Pancreas (tissue), 10 donors: Measurements from ENCODE around the gene PYCR2. TPM values are rescaled to one million over a fixed set of nuclear protein-coding genes. Genes with fewer than 3 reads are reported as not detected.

Experiments used
- ATAC-seq, 4 donors: fragments of 200-7000 bp; cut with Tn5 transposase; one replicate each; pipeline versions ENCODE4 v1.8.0 to v1.9.1; 2020; ENCODE audit warnings: mild to moderate bottlenecking in 4 of 4, moderate library complexity in 4 of 4
- DNase-seq, 6 donors: peaks; one replicate each; pipeline ENCODE4 v3.0.0-alpha.2; 2020
- FAIRE-seq: peaks from 2 replicates; lab custom pipeline; 2012; peaks lifted over from hg19 to GRCh38; lab: Jason Lieb, UNC
- H3K27ac ChIP-seq, 4 donors: fragments of 200-600 bp; sonication (generic); 1 replicate in 3 of 4; 2 replicates in 1 of 4; pipeline versions ENCODE4 v1.5.0 to v1.8.0; 2020
- H3K27me3 ChIP-seq, 4 donors: fragments of 200-600 bp; one replicate each; pipeline ENCODE4 v1.8.0; 2021
- H3K36me3 ChIP-seq, 3 donors: fragments of 200-600 bp; sonication (generic) in 1 of 3; one replicate each; pipeline versions ENCODE4 v1.5.0 to v1.8.0; 2020 to 2021
- H3K4me1 ChIP-seq, 3 donors: fragments of 200-600 bp; one replicate each; pipeline ENCODE4 v1.8.0; 2021
- H3K4me3 ChIP-seq, 4 donors: fragments of 200-600 bp; sonication (generic) in 2 of 4; one replicate each; pipeline versions ENCODE4 v1.5.0 to v1.8.0; 2020 to 2021
- H3K9me3 ChIP-seq, 4 donors: fragments of 200-600 bp; one replicate each; pipeline ENCODE4 v1.8.0; 2021
- WGBS, 2 donors: extraction: QIAGEN DNeasy Blood & Tissue Kit; methylation state at CpG; one replicate each; pipeline ENCODE4 v1.1.7; 2013; 5-methylcytosine and 5-hydroxymethylcytosine counted together
- intact Hi-C, 3 donors: fragments of 100-400 bp; cut with DNase I; formaldehyde crosslinking; loops; one replicate each; pipeline versions ENCODE4 v1.11.1 to v1.14.2; 2022
- polyA plus RNA-seq, 2 donors: library from polyadenylated mRNA; stranded (reverse); fragments of 200-250 nt; gene quantifications; one replicate each; pipeline ENCODE4 v1.2.3, GENCODE V29; 2013
- total RNA-seq, 6 donors: library from RNA; stranded (reverse); fragmentation: NEBNext Ultra II Directional in 4 of 6; extraction: Animal tissue kit (Norgen Biotek cat#: 25700) in 4 of 6; gene quantifications; one replicate each; pipeline versions ENCODE4 v1.2.1 to v1.2.4, GENCODE V29; 2021 to 2023
- TF ChIP-seq, protein P1 (sequence below), 4 donors: fragments of 200-600 bp; sonication (generic) in 3 of 4; IDR thresholded peaks; one replicate each; pipeline versions ENCODE4 v1.5.0 to v1.8.0; 2021; ENCODE audit warnings: antibody characterized with exemption in 4 of 4
- donor health status: healthy with polysubstance abuse.
- donor health status: DM: no; HTN: no; CAD: no; lungs with moderate emphysema.
- donor health status: DM: no; HTN: no; CAD: no.
- donor health status: control.
- donor health status: control.
- donor health status: Bipolar disorder and iron deficiency.
- donor health status: DM: yes; HTN: yes; CAD: no.
- donor health status: DM: no; HTN: no; CAD: no.
- donor health status: DM: no; HTN: no; CAD: no.
- donor health status: DM: yes; HTN: yes; CAD: no.

The PYCR2 gene
- total and polyA plus RNA-seq, 8 donors, result 21.3 to 88.9 (median 34.7) TPM

DNA sequence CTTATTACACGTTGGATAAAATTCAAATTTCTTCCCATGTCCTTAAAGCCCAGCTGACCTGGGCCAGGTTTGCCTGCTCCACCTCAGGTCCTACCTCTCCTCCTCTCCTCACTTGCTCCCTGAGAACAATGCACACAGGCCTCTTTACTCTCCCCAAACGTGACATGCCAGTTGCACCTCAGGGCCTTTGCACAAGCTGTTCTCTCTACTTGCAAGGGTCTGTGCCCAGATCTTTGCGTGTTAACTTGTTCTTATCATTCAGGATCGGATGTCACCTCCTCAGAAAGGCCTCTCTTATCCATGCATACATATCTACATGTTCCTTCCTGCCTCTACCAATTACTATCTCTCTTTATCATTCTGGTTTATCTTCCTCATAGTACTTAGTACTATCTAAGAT, 20.4 kb downstream of the PYCR2 start:
- Histone ChIP-seq H3K4me3 (no peak overlapping the region), H3K27ac (no peak overlapping the region), H3K27me3 (no peaks in the 10 kb centered on the region), H3K9me3 (no peaks in the 10 kb centered on the region), H3K4me1 (no peaks in the 10 kb centered on the region), H3K36me3 (no peaks in the 10 kb centered on the region)
- no peak for FAIRE-seq
- intact Hi-C loops, result no loop called here
- no peak for DNase-seq
- WGBS, 2 donors, result 86 to 92% methylated on average over 4 of the region's 4 CpGs
- no peak for ATAC-seq
- TF ChIP-seq, protein P1, sequence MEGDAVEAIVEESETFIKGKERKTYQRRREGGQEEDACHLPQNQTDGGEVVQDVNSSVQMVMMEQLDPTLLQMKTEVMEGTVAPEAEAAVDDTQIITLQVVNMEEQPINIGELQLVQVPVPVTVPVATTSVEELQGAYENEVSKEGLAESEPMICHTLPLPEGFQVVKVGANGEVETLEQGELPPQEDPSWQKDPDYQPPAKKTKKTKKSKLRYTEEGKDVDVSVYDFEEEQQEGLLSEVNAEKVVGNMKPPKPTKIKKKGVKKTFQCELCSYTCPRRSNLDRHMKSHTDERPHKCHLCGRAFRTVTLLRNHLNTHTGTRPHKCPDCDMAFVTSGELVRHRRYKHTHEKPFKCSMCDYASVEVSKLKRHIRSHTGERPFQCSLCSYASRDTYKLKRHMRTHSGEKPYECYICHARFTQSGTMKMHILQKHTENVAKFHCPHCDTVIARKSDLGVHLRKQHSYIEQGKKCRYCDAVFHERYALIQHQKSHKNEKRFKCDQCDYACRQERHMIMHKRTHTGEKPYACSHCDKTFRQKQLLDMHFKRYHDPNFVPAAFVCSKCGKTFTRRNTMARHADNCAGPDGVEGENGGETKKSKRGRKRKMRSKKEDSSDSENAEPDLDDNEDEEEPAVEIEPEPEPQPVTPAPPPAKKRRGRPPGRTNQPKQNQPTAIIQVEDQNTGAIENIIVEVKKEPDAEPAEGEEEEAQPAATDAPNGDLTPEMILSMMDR (IDR thresholded peaks at IDR 0.05), result no peak

DNA sequence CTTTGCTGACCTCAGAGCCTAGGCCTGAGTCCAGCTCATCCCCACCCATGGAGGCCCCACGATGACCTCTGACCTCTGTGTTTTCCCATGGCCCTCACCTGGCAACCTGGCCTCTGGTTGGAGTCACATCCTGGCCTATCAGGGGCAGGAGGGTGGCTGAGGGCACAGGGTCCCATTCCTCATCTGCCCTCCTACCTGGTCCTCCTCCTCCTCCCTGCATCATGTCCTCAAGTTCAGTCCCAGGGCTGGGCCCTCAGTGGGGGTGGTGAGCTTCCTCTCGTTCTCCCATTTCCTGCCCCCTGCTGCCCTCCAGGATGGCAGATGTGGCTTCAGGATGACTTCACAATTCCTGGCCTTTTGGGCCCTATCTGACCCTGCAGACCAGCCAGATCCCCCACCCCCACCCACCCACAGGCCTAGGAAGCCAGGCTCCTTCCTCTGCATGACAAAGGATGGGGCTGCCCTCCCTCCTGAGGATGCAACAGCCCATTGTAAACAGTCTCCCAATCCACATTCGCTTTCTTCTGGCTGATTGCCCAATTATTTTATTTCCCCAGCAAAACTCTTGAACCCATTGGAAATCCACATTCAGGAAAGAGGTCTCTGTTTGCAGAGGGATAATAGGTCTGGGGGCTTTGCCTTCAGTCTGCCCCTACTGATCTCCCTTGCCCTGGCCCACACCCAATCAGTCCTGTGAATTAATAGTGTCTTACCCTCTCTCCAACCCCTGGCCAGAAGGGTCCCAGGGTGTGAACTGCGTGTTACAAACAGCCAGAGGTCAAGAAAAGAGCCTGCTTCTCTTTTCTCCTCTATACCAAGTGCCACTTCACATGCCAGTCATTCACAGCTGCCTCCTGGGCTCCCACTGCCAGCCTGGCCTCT, 24.8 kb downstream of the PYCR2 start:
- TF ChIP-seq, protein P1 (IDR thresholded peaks at IDR 0.05), result no peak
- Histone ChIP-seq H3K4me1 (peaks cover 0 to 17% (median 12%) of the 10 kb centered on the region in 3 donors), H3K27ac (no peak overlapping the region), H3K27me3 (no peaks in the 10 kb centered on the region), H3K4me3 (no peak overlapping the region), H3K9me3 (no peaks in the 10 kb centered on the region), H3K36me3 (no peaks in the 10 kb centered on the region)
- ATAC-seq (no peak), DNase-seq (no peak), FAIRE-seq (no peak)
- 65 to 69% methylated on average over 4 of the region's 4 CpGs for WGBS, 2 donors
- intact Hi-C loops, result no loop called here

DNA sequence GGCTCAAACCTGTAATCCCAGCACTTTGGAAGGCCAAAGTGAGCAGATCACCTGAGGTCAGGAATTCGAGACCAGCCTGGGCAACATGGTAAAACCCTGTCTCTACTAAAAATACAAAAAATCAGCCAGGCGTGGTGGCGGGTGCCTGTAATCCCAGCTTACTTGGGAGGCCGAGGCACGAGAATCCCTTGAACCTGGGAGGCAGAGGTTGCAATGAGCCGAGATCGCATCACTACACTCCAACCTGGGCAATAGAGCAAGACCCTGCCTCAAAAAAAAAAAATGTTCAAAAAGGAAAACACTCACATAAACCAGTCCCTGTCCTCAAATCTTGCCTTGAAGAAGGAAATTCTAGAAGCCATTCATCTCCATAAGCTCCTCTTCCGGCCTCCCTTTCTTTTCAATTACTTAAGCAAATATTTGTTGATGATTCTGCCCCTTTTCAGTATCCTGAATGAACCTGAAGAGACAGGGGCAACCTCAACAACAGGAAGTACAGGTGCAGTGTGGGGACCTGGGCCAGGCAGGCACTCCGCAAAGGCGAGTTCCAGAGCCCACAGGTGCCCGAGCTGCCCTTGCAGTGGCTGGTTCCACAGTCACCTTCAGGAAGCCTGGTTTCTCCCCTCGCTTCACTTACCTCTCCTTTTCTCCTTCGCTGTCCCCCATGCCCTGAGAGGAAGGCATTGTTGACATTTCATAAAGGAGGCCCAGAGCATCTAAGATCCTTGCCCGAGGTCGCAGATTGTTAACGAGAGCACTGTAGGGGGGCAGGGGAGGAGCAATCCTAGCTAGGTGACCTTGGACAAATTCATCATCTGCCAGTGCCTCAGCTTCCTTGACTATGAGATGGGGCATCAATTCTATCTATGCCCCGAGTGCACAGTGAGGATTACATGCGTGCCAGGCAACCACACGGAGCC, 26.2 kb downstream of the PYCR2 start:
- Histone ChIP-seq H3K27me3 (no peaks in the 10 kb centered on the region), H3K36me3 (no peaks in the 10 kb centered on the region), H3K4me3 (no peak overlapping the region), H3K4me1 (peaks cover 0 to 17% (median 12%) of the 10 kb centered on the region in 3 donors), H3K27ac (peak overlapping the region; percentile 5 to 87 (median 52)), H3K9me3 (no peaks in the 10 kb centered on the region)
- DNase-seq, result no peak
- TF ChIP-seq, protein P1 (IDR thresholded peaks at IDR 0.05), result no peak
- intact Hi-C loops, result no loop called here
- ATAC-seq, result peak in 2 of 4 donors; percentile 25 to 36
- WGBS, 2 donors, result 82 to 89% methylated on average over 19 of the region's 19 CpGs
- FAIRE-seq, result no peak

DNA sequence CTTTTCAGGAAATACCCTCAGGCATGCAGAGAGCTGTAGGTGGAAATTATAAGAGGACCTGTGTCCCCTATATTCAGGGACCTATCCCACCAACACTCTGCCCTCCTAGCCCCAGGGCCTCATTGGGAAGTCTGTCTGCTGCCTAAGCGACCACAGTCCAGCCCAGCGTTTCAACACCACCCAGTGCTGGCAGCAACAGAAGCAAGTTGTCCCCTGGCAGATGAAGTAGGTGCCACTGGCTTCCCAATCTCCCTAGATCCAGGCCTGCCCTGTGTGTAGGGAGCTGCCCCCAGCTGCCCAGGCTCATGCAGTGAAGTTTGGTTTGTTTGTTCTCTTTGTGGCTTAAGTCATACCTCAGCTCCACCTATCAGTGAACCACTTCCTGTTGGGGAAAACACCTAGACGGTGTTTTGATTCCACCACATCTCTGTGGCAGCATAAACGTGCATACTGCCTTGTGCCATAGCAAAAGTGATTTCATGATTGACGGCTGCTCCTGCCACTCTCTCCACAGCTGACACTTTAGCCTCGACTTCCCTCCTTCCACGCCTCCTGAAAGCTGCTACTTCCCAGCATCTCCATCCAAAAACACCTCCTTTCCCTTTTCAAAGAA, 27.0 kb downstream of the PYCR2 start:
- no peaks in the 10 kb centered on the region for H3K27me3 ChIP-seq
- no peak for FAIRE-seq
- H3K4me3 ChIP-seq, result no peak overlapping the region
- no peaks in the 10 kb centered on the region for H3K9me3 ChIP-seq
- intact Hi-C loops, result no loop called here
- peak in 4 of 6 donors; percentile 52 to 61 (median 54) for DNase-seq
- ATAC-seq, result peak; percentile 92 to 99 (median 98)
- TF ChIP-seq, protein P1 (IDR thresholded peaks at IDR 0.05), result no peak
- 40 to 44% methylated on average over 7 of the region's 7 CpGs for WGBS, 2 donors
- H3K27ac ChIP-seq, result peak overlapping the region; percentile 23 to 87 (median 72)
- peaks cover 0 to 18% (median 18%) of the 10 kb centered on the region in 3 donors for H3K4me1 ChIP-seq
- H3K36me3 ChIP-seq, result no peaks in the 10 kb centered on the region
